Glomerular visceral epithelial cell (primary cell): Measurements from ENCODE around the gene DDAH2.
A peak's percentile ranks its signal among the peaks of the same experiment; 100 is the strongest.

Source experiments
- DNase-seq: peaks from one replicate; pipeline ENCODE4 v3.0.0-alpha.2; 2016; ENCODE audit errors: extremely low spot score

The DDAH2 gene

GRCh38 chr6:31728767-31729514 is at the start of gene DDAH2:
Gene DDAH2 (minus strand): TSS chr6:31729299. CDS start chr6:31729161, 138 bp downstream.
- DNase-seq = no peak

GRCh38 chr6:31778193-31778592 is 49.1 kb upstream of the DDAH2 start:
- DNase-seq = no peak

GRCh38 chr6:31777667-31778050 is 48.6 kb upstream of the DDAH2 start:
- DNase-seq = no peak

- DNase-seq = peak; percentile 95
These were observed 48.0 kb upstream of the DDAH2 start, which contains the start of gene VWA7 for GRCh38 chr6:31776989-31777666. Gene VWA7 (minus strand): TSS chr6:31777328. CDS start chr6:31776779, 549 bp downstream.

- DNase-seq = no peak
These were observed 47.4 kb upstream of the DDAH2 start for GRCh38 chr6:31776485-31776988.

- DNase-seq = no peak
These were observed 46.8 kb upstream of the DDAH2 start for GRCh38 chr6:31775633-31776484.

GRCh38 chr6:31775184-31775583 is 46.1 kb upstream of the DDAH2 start:
- DNase-seq = no peak

GRCh38 chr6:31771992-31772358 is 42.9 kb upstream of the DDAH2 start:
- DNase-seq = no peak

- DNase-seq = no peak
These were observed 41.8 kb upstream of the DDAH2 start for GRCh38 chr6:31770860-31771259.

GRCh38 chr6:31769684-31770371 is 40.7 kb upstream of the DDAH2 start:
- DNase-seq = peak; percentile 81

GRCh38 chr6:31768363-31769257 is 39.5 kb upstream of the DDAH2 start:
- DNase-seq = no peak

- DNase-seq = no peak
These were observed 38.1 kb upstream of the DDAH2 start for GRCh38 chr6:31767096-31767645.

GRCh38 chr6:31765910-31766794 is 37.1 kb upstream of the DDAH2 start:
- DNase-seq = no peak

GRCh38 chr6:31765559-31765909 is 36.4 kb upstream of the DDAH2 start:
- DNase-seq = no peak

- DNase-seq = no peak
These were observed 35.1 kb upstream of the DDAH2 start for GRCh38 chr6:31764198-31764597.

- peak; percentile 35 for DNase-seq
These were observed 34.5 kb upstream of the DDAH2 start for GRCh38 chr6:31763619-31763940.

GRCh38 chr6:31762878-31763618 is 33.9 kb upstream of the DDAH2 start:
- DNase-seq = no peak

GRCh38 chr6:31762356-31762755 is 33.3 kb upstream of the DDAH2 start, which contains the start of gene SAPCD1:
Gene SAPCD1 (plus strand): TSS chr6:31762656. CDS start chr6:31763055, 399 bp downstream.
- DNase-seq = no peak

GRCh38 chr6:31761343-31761742 is 32.2 kb upstream of the DDAH2 start:
- DNase-seq = no peak
